Testis (tissue), 2 donors: Measurements from ENCODE around the gene RPS6KB2.

Experiments
- POLR2A ChIP-seq: fragments of 450-650 bp; IDR thresholded peaks from one replicate; pipeline ENCODE4 v1.6.1; 2017; ENCODE audit warnings: antibody characterized with exemption, mild to moderate bottlenecking, moderate library complexity
- TF ChIP-seq, protein P1 (sequence below), 3 experiments: fragments of 450-650 bp in 2 of 3; fragments of 200-600 bp in 1 of 3; sonication (generic) in 1 of 3; IDR thresholded peaks; one replicate each; pipeline ENCODE4 v1.5.1; 2016 to 2019; ENCODE audit warnings: antibody characterized with exemption in 3 of 3, mild to moderate bottlenecking in 2 of 3, moderate library complexity in 1 of 3

DNA sequence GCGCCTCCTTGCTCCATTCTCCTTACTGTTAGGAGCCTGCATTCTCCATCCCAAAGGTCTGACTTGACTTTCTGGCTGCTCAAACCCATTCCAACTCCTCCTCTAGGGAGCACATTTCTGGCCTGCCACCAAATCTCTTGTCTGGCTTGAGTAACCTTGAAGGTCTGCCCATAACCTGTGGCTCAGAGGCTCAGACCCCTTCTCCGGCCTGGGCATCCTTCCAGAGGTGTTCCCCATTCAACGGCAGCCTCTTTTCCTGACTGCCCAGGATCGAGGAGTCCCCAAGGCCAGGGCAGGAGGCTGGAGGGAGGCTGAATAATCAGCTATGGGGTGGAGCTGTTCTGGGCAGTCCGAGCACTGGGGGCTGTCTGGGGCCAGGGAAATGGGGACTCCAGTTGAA is 34.3 kb upstream of the RPS6KB2 start:
- TF ChIP-seq, protein P1, sequence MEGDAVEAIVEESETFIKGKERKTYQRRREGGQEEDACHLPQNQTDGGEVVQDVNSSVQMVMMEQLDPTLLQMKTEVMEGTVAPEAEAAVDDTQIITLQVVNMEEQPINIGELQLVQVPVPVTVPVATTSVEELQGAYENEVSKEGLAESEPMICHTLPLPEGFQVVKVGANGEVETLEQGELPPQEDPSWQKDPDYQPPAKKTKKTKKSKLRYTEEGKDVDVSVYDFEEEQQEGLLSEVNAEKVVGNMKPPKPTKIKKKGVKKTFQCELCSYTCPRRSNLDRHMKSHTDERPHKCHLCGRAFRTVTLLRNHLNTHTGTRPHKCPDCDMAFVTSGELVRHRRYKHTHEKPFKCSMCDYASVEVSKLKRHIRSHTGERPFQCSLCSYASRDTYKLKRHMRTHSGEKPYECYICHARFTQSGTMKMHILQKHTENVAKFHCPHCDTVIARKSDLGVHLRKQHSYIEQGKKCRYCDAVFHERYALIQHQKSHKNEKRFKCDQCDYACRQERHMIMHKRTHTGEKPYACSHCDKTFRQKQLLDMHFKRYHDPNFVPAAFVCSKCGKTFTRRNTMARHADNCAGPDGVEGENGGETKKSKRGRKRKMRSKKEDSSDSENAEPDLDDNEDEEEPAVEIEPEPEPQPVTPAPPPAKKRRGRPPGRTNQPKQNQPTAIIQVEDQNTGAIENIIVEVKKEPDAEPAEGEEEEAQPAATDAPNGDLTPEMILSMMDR (IDR thresholded peaks at IDR 0.05), result no peak
- TF ChIP-seq POLR2A, result no peak
